GM12878 (cell line): ENCODE results near the gene TTLL4. TPM values are rescaled to one million over a fixed set of nuclear protein-coding genes. Genes with fewer than 3 reads are reported as not detected.

Experiments
- BHLHE40 ChIP-seq, 2 experiments: fragments of 450-650 bp in 1 of 2; IDR thresholded peaks; 2 replicates each; pipeline ENCODE4 v1.6.1; 2011 to 2017; ENCODE audit warnings: low read depth in 2 of 2, borderline replicate concordance in 1 of 2, improper control_type of control experiment in 1 of 2, low read length in 1 of 2, mild to moderate bottlenecking in 1 of 2
- BRCA1 ChIP-seq: IDR thresholded peaks from 2 replicates; pipeline ENCODE4 v1.6.1; 2011; ENCODE audit warnings: low read depth, low read length, improper control_type of control experiment
- CBX3 ChIP-seq: fragments of 200-600 bp; sonication (generic); IDR thresholded peaks from 2 replicates; pipeline ENCODE4 v1.6.1; 2016; ENCODE audit warnings: low read depth, borderline replicate concordance
- CHD2 ChIP-seq: IDR thresholded peaks from 2 replicates; pipeline ENCODE4 v1.6.1; 2011; ENCODE audit warnings: low read depth, low read length, improper control_type of control experiment, borderline replicate concordance
- EED ChIP-seq: sonication (generic); IDR thresholded peaks from 2 replicates; pipeline ENCODE4 v1.6.1; 2016; ENCODE audit warnings: antibody characterized with exemption, low read depth
- ESRRA ChIP-seq: IDR thresholded peaks from 2 replicates; pipeline ENCODE4 v1.6.1; 2012; ENCODE audit warnings: mild to moderate bottlenecking, low read length, improper control_type of control experiment
- GABPA ChIP-seq: IDR thresholded peaks from 2 replicates; pipeline ENCODE4 v1.6.1; 2014; ENCODE audit warnings: antibody characterized with exemption, low read depth, mild to moderate bottlenecking, inconsistent platforms
- MEF2A ChIP-seq: IDR thresholded peaks from 2 replicates; pipeline ENCODE4 v1.6.1; 2011; ENCODE audit warnings: low read depth, mild to moderate bottlenecking, low read length, moderate library complexity; ENCODE audit not compliant: insufficient read depth
- MYC ChIP-seq: IDR thresholded peaks from 2 replicates; pipeline ENCODE4 v1.6.1; 2011; ENCODE audit warnings: mild to moderate bottlenecking, low read length, moderate library complexity, inconsistent platforms; ENCODE audit not compliant: insufficient read depth, insufficient replicate concordance, insufficient read length, severe bottlenecking
- NR2C1 ChIP-seq: fragments of 450-650 bp; IDR thresholded peaks from 2 replicates; pipeline ENCODE4 v1.6.1; 2017; ENCODE audit warnings: antibody characterized with exemption, mild to moderate bottlenecking, moderate library complexity
- PML ChIP-seq: IDR thresholded peaks from 2 replicates; pipeline ENCODE4 v1.6.1; 2012; ENCODE audit warnings: low read length, inconsistent platforms
- POLR2AphosphoS5 ChIP-seq: IDR thresholded peaks from 2 replicates; pipeline ENCODE4 v1.6.1; 2011; ENCODE audit warnings: mild to moderate bottlenecking, low read length, inconsistent platforms
- SIX5 ChIP-seq: IDR thresholded peaks from 2 replicates; pipeline ENCODE4 v1.6.1; 2011; ENCODE audit warnings: mild to moderate bottlenecking, low read depth, low read length, moderate library complexity; ENCODE audit not compliant: severe bottlenecking
- SMC3 ChIP-seq: IDR thresholded peaks from 2 replicates; pipeline ENCODE4 v1.6.1; 2011; ENCODE audit warnings: low read length, improper control_type of control experiment, borderline replicate concordance
- SUZ12 ChIP-seq: fragments of 200-600 bp; sonication (generic); IDR thresholded peaks from one replicate; pipeline ENCODE4 v1.6.1; 2018; ENCODE audit warnings: antibody characterized with exemption, mild to moderate bottlenecking; ENCODE audit not compliant: unreplicated experiment
- ZNF274 ChIP-seq: IDR thresholded peaks from one replicate; pipeline ENCODE4 v1.8.0; 2011; ENCODE audit not compliant: insufficient read length, insufficient read depth
- polyA plus RNA-seq, 11 experiments: library from polyadenylated mRNA; depleted of rRNA in 4 of 11; unstranded in 6 of 11; stranded (reverse) in 5 of 11; fragments of >200 nt; fragmentation: Nextera tagmentation in 4 of 11; fragmentation: Illumina TruSeq in 1 of 11; extraction: Ambion mirVana in 4 of 11; extraction: Trizol in 1 of 11; gene quantifications; 1 replicate in 1 of 11; 2 replicates in 10 of 11; pipeline versions ENCODE4 v1.2.1 to v1.2.3, GENCODE V29; 2011 to 2016; ENCODE audit warnings: inconsistent platforms in 2 of 11, missing spikeins in 2 of 11, low read depth in 1 of 11
- total RNA-seq, 4 experiments: library from RNA; depleted of rRNA in 3 of 4; stranded (reverse); fragments of >200 nt in 3 of 4; fragmentation: Illumina TruSeq in 1 of 4; extraction: Trizol in 1 of 4; gene quantifications; 2 replicates each; pipeline versions ENCODE4 v1.2.1 to v1.2.3, GENCODE V29; 2013 to 2021
- TF ChIP-seq, protein P1 (sequence below): IDR thresholded peaks from 2 replicates; pipeline ENCODE4 v1.6.1; 2012; ENCODE audit warnings: low read length, inconsistent platforms
- TF ChIP-seq, protein P2 (sequence below): fragments of 450-650 bp; IDR thresholded peaks from 2 replicates; pipeline ENCODE4 v1.6.1; 2016; ENCODE audit warnings: mild to moderate bottlenecking
- TF ChIP-seq, protein P3 (sequence below): fragments of 450-650 bp; conservative IDR thresholded peaks from 2 replicates; pipeline ENCODE4 v1.6.1; 2017; ENCODE audit warnings: mild to moderate bottlenecking, moderate library complexity
- TF ChIP-seq, protein P4 (sequence below): IDR thresholded peaks from 2 replicates; pipeline ENCODE4 v1.6.1; 2012; ENCODE audit warnings: low read depth, low read length, improper control_type of control experiment
- TF ChIP-seq, protein P5 (sequence below): IDR thresholded peaks from 2 replicates; pipeline ENCODE4 v1.6.1; 2011; ENCODE audit warnings: low read depth, mild to moderate bottlenecking, low read length, moderate library complexity, borderline replicate concordance; ENCODE audit errors: extremely low read depth

The TTLL4 gene
- total and polyA plus RNA-seq, 10 of the 15 experiments (the other 5 are each of a cell fraction or from before 2014, with no cell fraction given), result 16.6 to 63.1 (median 32.9) TPM

DNA sequence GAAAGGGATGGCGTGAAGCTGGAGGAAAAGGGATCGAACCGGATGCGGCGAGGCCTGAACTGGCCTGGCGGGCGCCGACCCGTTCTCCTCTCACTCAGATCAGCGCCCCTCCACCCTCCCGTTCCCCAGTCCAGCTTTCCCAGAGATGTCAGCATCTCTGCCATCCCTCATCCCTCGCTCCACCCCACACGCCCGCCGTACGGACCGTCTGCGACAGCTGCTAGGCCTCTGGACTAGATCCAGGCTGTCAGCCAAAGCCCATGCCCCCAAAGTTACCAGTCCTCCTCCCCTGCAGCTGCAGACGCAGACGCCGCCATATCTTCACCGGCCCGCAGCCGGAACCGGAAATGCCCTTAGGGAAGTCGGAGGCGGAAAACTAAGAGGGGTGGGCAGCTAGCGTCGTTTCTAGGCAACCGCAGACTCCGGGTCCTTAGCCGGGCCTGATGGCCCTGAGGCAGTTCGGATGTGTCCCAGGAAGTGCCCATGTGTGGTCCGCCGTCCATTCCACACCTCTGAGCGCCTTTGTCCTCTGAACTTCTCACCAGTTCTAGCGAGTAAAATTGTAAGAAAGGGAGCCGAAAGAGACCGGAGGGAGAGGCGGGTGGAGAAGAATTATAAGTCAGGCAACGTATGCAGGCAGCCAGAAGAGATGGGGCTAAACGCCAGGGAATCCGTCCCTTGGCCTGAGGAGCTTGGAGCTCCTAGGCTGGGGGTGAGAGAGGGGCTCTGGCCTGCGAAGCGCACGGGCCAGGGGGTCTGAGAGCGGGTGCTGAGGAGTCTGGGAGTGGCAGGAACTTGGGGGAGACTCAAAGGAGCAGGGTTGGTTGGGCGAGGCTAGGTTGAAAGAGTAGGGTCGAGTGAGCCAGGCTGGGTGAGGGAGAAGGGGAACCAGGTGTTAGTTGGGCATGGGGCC lies 38.7 kb upstream of the TTLL4 start, which contains the start of the genes RNF25 and STK36 (continued):
- TF ChIP-seq SUZ12, result no peak
- peak; percentile 49 for TF ChIP-seq SIX5
- TF ChIP-seq MYC, result no peak
- no peak for TF ChIP-seq ZNF274
- TF ChIP-seq MEF2A, result no peak
- TF ChIP-seq SMC3, result no peak
- TF ChIP-seq GABPA, result peak; percentile 97
- TF ChIP-seq, protein P1, sequence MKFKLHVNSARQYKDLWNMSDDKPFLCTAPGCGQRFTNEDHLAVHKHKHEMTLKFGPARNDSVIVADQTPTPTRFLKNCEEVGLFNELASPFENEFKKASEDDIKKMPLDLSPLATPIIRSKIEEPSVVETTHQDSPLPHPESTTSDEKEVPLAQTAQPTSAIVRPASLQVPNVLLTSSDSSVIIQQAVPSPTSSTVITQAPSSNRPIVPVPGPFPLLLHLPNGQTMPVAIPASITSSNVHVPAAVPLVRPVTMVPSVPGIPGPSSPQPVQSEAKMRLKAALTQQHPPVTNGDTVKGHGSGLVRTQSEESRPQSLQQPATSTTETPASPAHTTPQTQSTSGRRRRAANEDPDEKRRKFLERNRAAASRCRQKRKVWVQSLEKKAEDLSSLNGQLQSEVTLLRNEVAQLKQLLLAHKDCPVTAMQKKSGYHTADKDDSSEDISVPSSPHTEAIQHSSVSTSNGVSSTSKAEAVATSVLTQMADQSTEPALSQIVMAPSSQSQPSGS, result no peak
- TF ChIP-seq POLR2AphosphoS5, result peak; percentile 80
- no peak for TF ChIP-seq ESRRA
- peak; percentile 27; the same call in 1 of the 2 replicates for TF ChIP-seq NR2C1
- TF ChIP-seq EED, result no peak
- 0 out of 2 replicates have a peak, but pooled peaks have one; percentile 45 for TF ChIP-seq CHD2
- no peak for TF ChIP-seq BHLHE40 (IDR thresholded peaks at IDR 0.05; ENCODE audit: borderline replicate concordance in 1 of 2, low read depth in 2 of 2, low read length in 1 of 2)
- no peak for TF ChIP-seq CBX3
- TF ChIP-seq, protein P2, sequence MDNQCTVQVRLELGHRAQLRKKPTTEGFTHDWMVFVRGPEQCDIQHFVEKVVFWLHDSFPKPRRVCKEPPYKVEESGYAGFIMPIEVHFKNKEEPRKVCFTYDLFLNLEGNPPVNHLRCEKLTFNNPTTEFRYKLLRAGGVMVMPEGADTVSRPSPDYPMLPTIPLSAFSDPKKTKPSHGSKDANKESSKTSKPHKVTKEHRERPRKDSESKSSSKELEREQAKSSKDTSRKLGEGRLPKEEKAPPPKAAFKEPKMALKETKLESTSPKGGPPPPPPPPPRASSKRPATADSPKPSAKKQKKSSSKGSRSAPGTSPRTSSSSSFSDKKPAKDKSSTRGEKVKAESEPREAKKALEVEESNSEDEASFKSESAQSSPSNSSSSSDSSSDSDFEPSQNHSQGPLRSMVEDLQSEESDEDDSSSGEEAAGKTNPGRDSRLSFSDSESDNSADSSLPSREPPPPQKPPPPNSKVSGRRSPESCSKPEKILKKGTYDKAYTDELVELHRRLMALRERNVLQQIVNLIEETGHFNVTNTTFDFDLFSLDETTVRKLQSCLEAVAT, result peak; percentile 64
- TF ChIP-seq, protein P3, sequence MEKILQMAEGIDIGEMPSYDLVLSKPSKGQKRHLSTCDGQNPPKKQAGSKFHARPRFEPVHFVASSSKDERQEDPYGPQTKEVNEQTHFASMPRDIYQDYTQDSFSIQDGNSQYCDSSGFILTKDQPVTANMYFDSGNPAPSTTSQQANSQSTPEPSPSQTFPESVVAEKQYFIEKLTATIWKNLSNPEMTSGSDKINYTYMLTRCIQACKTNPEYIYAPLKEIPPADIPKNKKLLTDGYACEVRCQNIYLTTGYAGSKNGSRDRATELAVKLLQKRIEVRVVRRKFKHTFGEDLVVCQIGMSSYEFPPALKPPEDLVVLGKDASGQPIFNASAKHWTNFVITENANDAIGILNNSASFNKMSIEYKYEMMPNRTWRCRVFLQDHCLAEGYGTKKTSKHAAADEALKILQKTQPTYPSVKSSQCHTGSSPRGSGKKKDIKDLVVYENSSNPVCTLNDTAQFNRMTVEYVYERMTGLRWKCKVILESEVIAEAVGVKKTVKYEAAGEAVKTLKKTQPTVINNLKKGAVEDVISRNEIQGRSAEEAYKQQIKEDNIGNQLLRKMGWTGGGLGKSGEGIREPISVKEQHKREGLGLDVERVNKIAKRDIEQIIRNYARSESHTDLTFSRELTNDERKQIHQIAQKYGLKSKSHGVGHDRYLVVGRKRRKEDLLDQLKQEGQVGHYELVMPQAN, result peak; percentile 91; the same call in 1 of the 2 replicates
- peak; percentile 77; the same call in 1 of the 2 replicates for TF ChIP-seq PML
- TF ChIP-seq, protein P4, sequence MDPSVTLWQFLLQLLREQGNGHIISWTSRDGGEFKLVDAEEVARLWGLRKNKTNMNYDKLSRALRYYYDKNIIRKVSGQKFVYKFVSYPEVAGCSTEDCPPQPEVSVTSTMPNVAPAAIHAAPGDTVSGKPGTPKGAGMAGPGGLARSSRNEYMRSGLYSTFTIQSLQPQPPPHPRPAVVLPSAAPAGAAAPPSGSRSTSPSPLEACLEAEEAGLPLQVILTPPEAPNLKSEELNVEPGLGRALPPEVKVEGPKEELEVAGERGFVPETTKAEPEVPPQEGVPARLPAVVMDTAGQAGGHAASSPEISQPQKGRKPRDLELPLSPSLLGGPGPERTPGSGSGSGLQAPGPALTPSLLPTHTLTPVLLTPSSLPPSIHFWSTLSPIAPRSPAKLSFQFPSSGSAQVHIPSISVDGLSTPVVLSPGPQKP, result peak; percentile 93
- no peak for TF ChIP-seq BRCA1
- TF ChIP-seq, protein P5, sequence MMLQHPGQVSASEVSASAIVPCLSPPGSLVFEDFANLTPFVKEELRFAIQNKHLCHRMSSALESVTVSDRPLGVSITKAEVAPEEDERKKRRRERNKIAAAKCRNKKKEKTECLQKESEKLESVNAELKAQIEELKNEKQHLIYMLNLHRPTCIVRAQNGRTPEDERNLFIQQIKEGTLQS, result no peak
